Activated CD4-positive, alpha-beta T cell treated with anti-CD3 and anti-CD28 coated beads, Interleukin-10, Interleukin-2, amounts not matched to agents 100 ng/mL and 50 ng/mL, durations not matched to agents 16 hours and 8 hours (primary cell): ENCODE data around the gene ZCWPW1.
"Not testable (repeated sequence)": the region's sequence is repeated elsewhere in the genome, so short reads cannot be mapped to it uniquely, and the experiment has no call there.

Experiments used
- DNase-seq: peaks from one replicate; pipeline ENCODE4 v3.0.0-alpha.2; 2020

ZCWPW1 gene

DNA sequence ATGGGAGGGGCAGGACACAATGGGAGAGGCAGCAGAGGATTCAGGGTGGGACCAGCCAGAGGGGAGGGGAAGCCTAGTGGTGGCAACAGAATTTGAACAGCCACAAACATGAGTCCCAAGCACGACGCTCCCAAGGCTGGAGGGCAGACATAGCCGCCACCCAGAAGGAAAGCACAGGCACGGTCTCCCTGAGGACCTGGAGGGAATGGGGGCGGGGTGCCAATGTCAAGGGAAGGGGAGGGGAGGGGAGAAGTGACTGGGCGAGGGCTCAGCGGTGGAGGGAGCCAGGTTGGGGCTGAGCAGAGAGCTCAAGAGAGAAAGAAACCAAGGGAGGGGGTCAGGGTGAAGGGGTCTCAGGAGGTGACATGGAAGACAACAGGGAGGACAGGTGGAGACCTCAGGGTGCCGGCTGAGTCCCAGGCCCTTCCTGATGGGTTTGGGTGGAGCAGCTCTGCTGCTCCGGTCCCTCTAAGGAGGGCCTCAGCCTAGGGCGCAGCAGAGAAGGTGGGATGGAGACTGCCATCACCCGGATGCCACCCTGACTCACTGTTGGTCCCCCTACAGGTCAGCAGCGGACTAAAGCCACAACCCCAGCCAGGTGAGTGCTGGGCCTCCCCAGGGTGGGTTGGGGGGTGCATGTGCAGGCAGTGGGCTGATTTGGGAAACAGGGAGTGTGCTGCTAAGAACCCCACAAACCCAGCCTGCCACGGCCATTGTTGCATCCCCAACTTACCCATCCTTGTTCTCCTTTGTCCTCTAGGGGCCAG lies 31.0 kb downstream of the ZCWPW1 start:
- no peak for DNase-seq

DNA sequence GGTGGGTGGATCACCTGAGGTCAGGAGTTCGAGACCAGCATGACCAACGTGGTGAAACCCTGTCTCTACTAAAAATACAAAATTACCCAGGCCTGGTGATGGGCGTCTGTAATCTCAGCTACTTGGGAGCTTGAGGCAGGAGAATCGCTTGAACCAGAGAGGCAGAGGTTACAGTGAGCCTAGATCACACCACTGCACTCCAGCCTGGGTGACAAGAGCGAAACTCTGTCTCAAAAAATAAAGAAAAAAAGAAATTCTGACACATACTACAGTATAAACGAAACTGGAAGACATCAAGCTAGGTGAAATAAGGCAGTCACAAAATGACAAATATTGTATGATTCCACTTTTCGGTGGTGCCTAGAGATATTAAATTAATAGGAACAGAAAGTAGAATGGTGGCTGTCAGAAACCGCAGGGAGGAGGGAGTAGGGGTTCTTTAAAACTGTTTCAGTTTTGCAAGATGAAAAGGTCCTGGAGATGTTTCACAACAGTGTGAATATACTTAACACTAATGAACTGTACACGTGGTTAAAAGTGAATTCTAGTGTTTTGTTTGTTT lies 32.0 kb downstream of the ZCWPW1 start:
- peak; percentile 91 for DNase-seq

DNA sequence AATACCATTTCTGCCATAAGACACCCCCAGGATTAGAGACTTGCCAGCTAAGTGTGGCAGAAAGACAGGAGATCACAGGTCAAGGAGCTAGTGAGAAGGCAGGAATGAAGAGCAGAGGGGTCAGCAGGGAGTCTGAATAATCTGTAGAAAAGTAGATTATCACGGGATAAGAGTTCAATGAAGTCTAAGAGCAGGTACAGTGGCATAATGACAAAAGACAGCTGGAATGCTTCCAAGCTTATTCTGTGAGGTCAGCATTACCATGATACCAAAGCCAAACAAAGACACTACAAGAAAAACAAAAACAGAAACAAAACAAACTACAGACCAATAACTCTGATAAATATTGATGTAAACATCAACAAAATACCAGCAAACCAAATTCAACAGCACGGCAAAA lies 34.4 kb downstream of the ZCWPW1 start:
- DNase-seq, result no peak

DNA sequence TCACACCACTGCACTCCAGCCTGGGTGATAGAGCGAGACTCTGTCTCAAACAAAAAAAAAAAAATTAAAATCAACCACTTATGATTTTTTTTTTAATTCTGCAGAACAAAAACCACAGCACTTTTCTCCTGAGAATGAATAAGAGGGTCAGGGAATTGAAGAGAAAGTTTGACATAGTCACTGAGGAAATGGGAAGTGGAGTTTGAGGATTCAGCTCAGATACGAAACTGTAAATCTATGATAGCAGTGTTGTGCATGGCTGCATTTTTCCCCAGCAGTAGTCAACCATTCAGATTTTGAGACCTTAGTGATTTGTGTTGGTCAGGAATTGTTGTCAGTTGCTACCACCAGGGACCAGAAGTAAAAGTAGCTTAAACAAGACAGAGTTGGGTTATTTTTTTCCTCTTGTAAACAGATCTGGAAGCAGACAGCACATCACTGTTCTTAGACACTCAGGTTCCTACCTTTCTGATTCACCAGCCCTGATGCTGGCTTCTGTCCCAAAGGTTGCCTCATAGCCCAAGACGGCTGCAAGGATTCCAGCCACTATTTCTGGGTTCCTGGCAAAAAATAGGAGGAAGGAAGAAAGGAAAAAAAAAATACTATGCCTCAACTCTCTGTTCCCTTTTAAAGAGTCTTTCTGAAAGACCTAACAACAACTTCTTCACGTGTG lies 35.1 kb downstream of the ZCWPW1 start:
- DNase-seq, result no peak

DNA sequence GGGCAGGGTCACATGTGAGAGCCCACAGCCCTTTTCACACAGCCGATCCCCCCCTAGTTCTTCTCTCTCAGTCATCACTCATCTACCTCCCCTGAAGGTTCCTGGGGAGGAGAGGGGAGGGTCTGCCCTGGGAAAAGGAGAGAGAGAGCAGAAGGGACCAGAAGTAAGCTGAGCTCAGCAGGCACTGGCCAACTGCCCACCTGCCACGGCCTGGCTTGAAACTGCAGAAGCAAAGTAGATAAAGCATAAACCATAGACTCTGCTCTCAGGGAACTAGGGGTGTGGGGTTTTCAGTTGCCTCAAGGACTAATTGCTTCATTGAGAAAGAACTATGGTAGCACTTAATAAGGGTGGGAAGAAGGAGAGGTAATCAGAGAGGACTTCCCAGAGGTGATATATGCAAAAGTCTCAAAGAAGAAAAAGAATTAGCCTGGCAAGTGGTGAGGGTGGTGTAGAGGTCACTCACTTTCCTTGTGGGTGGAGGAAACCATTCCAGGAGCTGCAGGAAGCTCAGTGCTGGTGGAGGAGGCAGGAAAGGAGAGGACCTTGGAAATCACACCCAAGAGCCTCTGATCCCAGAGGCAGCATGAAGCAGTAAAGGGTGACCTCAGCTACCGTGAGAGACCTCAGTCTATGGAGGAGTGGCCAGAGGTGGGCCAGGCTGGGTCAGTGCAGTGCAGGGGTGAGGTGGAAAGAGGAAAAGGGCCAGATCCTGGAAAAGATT lies 38.1 kb downstream of the ZCWPW1 start:
- no peak for DNase-seq

DNA sequence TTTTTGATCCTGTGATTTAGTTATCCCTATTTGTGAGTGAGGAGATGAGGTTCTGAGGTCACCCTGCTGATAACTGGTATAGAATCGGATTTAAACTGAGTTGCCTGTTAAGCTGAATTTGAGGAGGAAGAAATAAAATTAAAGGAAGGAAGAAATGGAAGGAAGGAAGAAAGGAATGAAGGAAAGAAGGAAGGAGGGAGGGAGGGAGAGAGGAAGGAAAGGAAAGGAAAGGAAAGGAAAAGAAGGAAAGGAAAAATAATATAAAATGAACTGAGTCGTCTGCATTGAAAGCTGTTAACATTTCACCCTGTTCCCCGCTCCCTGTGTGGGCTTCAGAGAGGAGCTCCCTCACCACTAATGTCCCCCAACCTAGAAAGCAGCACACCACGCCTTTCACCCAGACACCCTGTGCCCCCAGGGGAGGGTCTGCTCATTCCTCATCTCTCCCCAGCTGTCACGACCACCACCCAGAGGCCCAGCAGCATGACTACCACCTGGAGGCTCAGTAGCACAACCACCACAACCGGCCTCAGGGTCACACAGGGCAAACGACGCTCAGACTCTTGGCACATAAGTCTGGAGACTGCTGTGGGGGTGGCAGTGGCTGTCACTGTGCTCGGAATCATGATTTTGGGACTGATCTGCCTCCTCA lies 38.9 kb downstream of the ZCWPW1 start:
- DNase-seq, result no peak

DNA sequence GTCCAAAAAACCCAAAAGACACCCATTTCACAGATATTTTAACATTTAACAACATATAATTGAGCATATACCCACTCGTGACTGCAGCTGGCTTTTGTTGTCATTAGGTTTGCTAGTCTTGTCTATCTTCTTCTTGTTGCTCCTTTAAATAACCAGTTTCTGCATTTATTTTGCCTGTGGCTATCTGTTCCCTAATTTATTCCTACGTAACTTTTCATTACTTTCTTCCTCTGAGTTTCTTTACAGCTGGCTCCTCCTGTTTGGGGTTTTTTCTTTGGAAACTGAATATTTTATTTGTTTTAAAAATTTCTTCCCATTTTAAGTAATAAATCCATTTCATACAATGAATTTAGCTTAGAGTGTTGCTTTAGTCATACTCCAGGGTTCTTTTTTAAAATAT lies 40.8 kb downstream of the ZCWPW1 start:
- no peak for DNase-seq

DNA sequence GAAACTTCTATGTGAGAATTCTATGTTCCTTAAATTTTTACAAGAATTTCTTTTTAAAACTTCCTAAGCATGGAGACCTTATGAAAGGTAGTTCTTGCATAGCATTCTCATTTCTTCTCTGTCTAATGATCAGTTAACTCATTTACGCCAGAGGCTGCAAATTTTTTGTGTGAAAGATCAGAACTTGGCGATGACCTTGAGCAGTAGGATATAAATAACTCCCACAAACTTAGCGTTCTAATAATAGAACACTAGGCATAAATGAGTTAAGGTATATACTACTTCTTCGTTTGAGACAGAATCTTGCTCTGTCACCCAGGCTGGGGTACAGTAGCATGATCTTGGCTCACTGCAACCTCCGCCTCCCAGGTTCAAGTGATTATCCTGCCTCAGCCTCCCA lies 41.6 kb downstream of the ZCWPW1 start:
- no peak for DNase-seq

DNA sequence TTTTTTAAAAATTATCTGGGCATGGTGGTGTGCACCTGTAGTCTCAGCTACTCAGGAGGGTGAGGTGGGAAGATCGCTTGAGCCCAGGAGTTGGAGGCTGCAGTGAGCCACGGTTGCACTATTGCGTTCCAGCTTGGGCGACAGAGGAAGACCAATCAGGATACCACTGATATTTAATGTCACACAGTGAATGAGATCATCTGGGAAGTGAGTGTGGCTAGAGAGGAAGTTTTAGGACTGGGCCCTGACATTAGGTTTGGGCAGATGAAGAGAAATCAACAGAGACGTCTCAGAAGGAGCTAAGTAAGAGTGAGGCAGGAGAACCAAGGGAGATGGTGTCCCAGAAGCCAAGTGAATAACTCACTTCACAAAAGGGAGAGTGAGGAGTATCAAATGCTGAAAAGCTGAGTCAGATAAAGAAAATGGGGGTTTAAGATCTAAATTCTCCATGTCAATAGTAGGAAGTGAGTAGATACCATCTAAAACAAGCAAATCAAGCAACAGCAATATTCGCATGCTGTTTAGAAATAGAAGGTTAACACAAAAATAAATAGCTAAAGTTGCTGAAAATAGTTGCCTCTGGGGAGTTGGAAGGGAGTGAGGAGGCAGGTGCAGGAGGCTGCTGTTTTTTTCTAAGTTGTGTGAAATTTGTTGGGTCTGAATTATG lies 43.7 kb downstream of the ZCWPW1 start:
- no peak for DNase-seq

DNA sequence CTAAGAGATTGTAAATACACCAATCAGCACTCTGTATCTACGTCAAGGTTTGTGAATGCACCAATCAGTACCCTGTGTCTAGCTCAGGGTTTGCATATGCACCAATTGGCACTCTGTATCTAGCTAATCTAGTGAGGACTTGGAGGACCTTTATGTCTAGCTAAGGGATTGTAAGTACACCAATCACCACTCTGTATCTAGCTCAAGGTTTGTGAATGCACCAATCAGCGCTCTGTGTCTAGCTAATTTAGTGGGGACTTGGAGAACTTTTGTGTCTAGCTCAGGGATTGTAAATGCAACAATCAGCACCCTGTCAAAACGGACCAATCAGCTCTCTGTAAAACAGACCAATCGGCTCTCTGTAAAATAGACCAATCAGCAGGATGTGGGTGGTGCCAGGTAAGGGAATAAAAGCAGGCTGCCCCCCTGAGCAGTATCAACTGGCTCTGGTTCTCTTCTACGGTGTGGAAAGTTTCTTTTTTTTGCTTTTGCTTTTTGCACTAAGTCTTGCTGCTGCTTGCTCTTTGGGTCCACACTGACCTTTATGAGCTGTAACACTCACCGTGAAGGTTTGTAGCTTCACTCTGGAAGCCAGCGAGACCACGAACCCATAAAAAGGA lies 46.2 kb downstream of the ZCWPW1 start:
- DNase-seq, result not testable (repeated sequence)

DNA sequence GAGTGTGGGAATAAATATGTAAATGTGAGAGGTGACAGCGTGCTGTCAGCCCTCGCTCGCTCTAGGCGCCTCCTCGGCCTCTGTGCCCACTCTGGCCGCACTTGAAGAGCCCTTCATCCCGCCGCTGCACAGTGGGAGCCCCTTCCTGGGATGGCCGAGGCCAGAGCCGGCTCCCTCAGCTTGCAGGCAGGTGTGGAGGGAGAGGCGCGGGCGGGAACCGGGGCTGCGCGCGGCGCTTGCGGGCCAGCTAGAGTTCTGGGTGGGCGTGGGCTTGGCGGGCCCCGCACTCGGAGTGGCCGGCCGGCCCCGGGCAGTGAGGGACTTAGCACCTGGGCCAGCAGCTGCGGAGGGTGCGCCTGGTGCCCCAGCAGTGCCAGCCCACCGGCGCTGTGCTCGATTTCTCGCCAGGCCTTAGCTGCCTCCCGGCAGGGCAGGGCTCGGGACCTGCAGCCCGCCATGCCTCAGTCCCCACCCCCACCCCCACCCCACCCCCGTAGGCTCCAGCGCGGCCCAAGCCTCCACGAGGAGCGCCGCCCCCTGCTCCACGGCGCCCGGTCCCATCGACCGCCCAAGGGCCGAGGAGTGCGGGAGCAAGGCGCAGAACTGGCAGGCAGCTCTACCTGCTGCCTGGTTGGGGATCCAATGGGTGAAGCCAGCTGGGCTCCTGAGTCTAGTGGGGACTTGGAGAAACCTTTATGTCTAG lies 46.8 kb downstream of the ZCWPW1 start:
- not testable (repeated sequence) for DNase-seq

DNA sequence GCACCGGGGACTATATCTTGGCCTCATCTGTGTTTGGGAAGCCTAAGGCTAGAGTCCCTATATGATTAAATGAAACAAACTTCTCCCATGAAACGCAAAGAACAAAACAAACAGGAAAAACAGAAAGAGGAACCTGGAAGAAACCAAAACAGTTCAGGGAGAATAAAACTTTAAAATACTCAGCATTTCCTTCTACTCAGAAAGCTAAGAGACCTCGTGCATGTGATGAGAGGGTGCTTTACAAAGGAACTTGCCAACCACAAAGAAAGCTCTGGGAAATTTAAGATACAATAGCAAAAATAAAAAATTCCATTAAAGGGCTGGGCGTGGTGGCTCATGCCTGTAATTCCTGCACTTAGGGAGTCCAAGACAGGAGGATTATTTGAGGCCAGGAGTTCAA lies 48.3 kb downstream of the ZCWPW1 start:
- no peak for DNase-seq

DNA sequence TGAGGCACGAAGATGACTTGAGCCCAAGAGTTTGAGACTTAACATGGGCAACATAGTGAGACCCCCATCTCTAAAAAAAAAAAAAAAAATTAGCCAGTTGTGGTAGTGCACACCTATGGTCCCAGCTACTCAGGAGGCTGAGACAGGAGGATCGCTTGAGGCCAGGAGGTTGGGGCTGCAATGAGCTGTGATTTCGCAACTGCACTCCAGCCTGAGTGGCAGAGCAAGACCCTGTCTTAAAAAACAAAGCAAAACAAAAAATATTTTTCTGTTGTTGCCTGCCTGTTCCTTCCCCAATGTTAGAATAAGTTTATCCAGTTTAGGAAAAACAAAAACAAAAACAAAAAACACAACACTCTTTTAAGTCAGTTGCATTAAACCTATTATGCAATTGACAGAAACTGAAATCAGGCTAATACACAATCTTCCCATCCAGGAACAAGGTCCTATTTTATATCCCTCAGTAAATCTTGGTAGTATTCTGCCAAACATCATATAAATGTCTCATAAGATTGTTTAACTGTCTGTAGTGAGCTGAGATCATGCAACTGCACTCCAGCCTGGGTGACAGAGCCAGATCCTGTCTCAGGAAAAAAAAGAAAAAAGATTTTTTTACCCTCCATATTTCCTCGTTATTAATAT lies 50.3 kb downstream of the ZCWPW1 start:
- DNase-seq, result no peak

DNA sequence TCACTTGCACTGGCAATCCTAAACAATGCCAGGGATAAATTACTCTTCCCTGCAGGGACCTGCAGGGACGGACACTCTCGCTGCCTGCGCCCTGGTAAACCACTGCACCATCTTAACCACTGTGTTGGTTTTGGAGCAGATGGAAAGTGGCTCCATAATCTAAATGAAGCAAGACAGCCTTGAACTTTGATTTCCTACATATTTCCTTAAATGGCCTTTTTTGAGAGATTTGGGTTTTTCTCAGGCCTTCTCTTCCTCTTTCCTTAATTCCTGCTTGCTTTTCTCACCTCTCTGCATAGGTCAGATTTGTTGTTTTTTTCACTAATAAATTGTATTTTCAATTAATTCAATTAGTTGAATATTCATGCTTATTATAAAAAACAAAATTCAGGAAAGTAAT lies 52.4 kb downstream of the ZCWPW1 start:
- DNase-seq, result no peak

DNA sequence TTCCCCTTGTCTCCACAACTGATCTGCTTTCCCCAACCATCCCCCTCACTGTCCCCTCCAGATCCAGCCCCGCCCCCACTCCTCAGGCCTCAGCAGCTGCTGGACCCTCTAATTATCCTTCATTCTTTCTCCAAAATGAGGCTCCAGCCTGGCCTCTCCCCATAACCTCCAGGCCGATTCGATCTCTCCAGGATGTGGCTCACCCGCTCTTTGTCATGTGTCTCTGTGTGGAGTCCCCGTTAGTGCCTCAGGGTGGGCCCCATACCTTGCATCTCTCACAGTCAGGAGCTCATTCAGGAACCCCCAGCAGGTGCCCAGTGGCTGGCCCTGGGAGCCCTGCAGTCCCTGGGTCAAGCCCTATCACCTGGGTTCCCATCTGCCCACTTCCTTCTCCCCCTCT lies 53.9 kb downstream of the ZCWPW1 start:
- DNase-seq, result no peak

DNA sequence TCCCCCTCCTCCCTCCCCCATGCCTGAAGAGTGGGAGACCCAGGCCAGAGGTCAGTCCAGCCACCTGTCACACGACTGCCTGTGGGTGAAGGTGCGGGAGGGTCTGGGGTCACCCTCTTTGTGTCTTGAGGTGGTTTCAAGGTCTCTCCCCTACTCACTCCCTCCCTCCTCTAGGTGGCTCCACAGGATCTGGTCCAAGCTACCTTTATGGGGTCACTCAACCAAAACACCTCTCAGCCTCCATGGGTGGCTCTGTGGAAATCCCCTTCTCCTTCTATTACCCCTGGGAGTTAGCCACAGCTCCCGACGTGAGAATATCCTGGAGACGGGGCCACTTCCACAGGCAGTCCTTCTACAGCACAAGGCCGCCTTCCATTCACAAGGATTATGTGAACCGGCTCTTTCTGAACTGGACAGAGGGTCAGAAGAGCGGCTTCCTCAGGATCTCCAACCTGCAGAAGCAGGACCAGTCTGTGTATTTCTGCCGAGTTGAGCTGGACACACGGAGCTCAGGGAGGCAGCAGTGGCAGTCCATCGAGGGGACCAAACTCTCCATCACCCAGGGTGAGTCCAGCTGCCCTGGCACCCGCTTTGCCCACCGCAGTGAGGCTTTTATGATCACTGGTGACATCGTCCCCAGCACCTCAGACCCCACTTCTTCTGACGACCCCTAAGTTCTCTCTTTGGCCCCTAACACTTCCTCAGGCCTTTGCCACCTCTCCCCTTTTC lies 54.5 kb downstream of the ZCWPW1 start:
- not testable (repeated sequence) for DNase-seq

DNA sequence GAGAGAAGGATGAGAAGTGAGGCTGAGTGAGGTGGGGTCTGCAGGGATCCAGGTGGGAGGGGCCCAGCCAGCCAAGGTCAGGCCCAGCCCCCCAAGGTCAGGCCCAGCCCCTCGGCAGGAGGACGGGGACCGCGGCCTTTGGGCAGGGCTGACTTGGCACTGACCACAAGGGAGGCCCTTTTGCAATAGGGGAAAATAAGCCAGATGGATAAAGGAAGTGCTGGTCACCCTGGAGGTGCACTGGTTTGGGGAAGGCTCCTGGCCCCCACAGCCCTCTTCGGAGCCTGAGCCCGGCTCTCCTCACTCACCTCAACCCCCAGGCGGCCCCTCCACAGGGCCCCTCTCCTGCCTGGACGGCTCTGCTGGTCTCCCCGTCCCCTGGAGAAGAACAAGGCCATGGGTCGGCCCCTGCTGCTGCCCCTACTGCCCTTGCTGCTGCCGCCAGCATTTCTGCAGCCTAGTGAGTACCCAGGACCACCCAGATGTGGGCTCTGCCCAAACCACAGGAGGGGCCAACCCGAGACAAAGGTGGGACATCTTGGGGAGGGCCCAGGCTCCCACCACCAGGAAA lies 55.2 kb downstream of the ZCWPW1 start, which contains the start of gene PILRA:
Gene PILRA, plus strand, starts transcription at position 227 of the 571 bp plus-strand sequence. Its CDS starts 170 bp downstream, at position 397.
- no peak for DNase-seq

DNA sequence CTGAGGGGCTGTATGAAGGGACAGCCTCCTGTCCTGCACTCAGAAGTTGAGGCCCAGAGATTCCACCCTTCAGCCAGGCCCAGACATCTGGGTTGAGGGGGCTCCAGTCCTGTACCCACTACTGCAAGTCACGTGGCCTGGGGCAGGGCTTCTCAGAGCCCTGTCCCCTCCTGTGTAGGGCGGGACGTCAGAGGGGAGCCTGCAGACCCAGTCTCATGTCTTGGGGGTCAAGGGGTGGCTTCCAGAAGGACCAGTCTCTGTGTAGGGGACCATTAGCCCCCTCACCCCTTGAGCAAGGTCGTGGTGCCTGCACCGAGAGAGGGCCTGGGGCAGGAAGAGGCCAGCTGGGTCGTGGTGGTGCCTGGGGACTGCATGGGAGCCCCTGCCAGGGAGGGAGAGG lies 55.8 kb downstream of the ZCWPW1 start:
- DNase-seq, result no peak

DNA sequence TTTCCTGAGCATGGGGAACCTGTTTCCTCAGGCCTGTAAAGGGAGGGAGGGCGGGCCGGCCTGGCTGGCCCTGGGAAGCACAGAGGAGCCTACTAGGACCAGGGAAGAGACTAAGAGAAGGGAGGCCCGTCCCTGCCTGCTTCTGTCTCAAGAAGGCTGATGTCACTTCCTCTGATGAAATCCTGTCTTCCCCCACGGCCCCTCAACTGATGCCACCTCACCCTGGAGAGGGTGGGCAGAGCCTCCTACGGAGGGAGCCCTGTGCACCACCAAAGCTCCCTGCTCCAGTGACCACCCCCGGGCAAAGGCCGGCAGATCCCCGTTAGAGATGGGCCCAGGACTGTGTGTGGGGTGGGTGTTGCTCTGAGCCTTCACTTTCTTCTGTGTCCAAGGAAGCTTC lies 56.2 kb downstream of the ZCWPW1 start:
- DNase-seq, result peak; percentile 44
